Sigmoid colon (tissue), 4 donors: ENCODE data around the gene EFCAB7.

Experiments used
- CTCF ChIP-seq, 4 experiments: fragments of 450-650 bp in 3 of 4; fragments of 200-600 bp in 1 of 4; IDR thresholded peaks; one replicate each; pipeline ENCODE4 v1.5.1; 2016 to 2019; ENCODE audit warnings: antibody characterized with exemption in 4 of 4, mild to moderate bottlenecking in 3 of 4, moderate library complexity in 2 of 4
- POLR2A ChIP-seq, 2 donors: fragments of 450-650 bp; IDR thresholded peaks; one replicate each; pipeline ENCODE4 v1.6.1; 2016; ENCODE audit warnings: antibody characterized with exemption in 2 of 2, mild to moderate bottlenecking in 2 of 2, moderate library complexity in 2 of 2
- POLR2AphosphoS5 ChIP-seq, 4 donors: sonication (generic); formaldehyde crosslinking; IDR thresholded peaks; one replicate each; pipeline ENCODE4 v1.6.1; 2017; ENCODE audit warnings: antibody characterized with exemption in 4 of 4

GRCh38 chr1:63612564-63612963, 89.2 kb downstream of the EFCAB7 start:
- no peak for TF ChIP-seq CTCF (IDR thresholded peaks at IDR 0.05)
- no peak for TF ChIP-seq POLR2A (IDR thresholded peaks at IDR 0.05)
- TF ChIP-seq POLR2AphosphoS5 (IDR thresholded peaks at IDR 0.05): no peak
